Thyroid gland (tissue), 4 donors: Measurements from ENCODE around the gene ZNF496.

Experiments
- CTCF ChIP-seq, 6 experiments: fragments of 200-600 bp in 3 of 6; fragments of 450-650 bp in 3 of 6; sonication (generic) in 3 of 6; IDR thresholded peaks; one replicate each; pipeline ENCODE4 v1.5.1; 2016 to 2019; ENCODE audit warnings: antibody characterized with exemption in 6 of 6, mild to moderate bottlenecking in 2 of 6, inconsistent platforms in 1 of 6, moderate library complexity in 1 of 6
- POLR2A ChIP-seq, 2 donors: fragments of 450-650 bp; IDR thresholded peaks; one replicate each; pipeline ENCODE4 v1.6.1; 2017; ENCODE audit warnings: antibody characterized with exemption in 2 of 2, mild to moderate bottlenecking in 2 of 2, moderate library complexity in 1 of 2

GRCh38 chr1:247291833-247292561, 39.7 kb downstream of the ZNF496 start:
- TF ChIP-seq CTCF (IDR thresholded peaks at IDR 0.05), result no peak
- no peak for TF ChIP-seq POLR2A (IDR thresholded peaks at IDR 0.05)
